HG02610 (cell line): ENCODE data around the gene ARHGEF40.

Source experiments
- ATAC-seq: cut with Tn5 transposase; IDR thresholded peaks from one replicate; pipeline ENCODE4 v1.9.1; 2021; ENCODE audit warnings: mild to moderate bottlenecking, moderate library complexity; ENCODE audit not compliant: unreplicated experiment

Gene ARHGEF40

GRCh38 chr14:21096438-21096837 lies 26.3 kb downstream of the ARHGEF40 start:
- no peak for ATAC-seq

GRCh38 chr14:21096978-21097635 lies 27.0 kb downstream of the ARHGEF40 start:
- no peak for ATAC-seq

- no peak for ATAC-seq
These were observed 27.6 kb downstream of the ARHGEF40 start for GRCh38 chr14:21097636-21098075.

GRCh38 chr14:21098076-21098891 lies 28.2 kb downstream of the ARHGEF40 start, which contains the start of gene ZNF219:
ZNF219 (minus strand) TSS chr14:21098655; CDS start chr14:21093591, 5,064 bp downstream.
- no peak for ATAC-seq

GRCh38 chr14:21098892-21099595 lies 28.9 kb downstream of the ARHGEF40 start:
- no peak for ATAC-seq

GRCh38 chr14:21099596-21099985 lies 29.5 kb downstream of the ARHGEF40 start:
- no peak for ATAC-seq

- no peak for ATAC-seq
These were observed 30.8 kb downstream of the ARHGEF40 start, which contains the start of gene TMEM253 for GRCh38 chr14:21100931-21101330. TMEM253 (plus strand) TSS chr14:21101066; CDS start chr14:21101344, 278 bp downstream.

- no peak for ATAC-seq
These were observed 31.8 kb downstream of the ARHGEF40 start for GRCh38 chr14:21101802-21102413.

GRCh38 chr14:21102521-21103410 lies 32.7 kb downstream of the ARHGEF40 start:
- ATAC-seq: no peak

- no peak for ATAC-seq
These were observed 33.3 kb downstream of the ARHGEF40 start for GRCh38 chr14:21103411-21103709.

- peak; percentile 92 for ATAC-seq
These were observed 33.8 kb downstream of the ARHGEF40 start for GRCh38 chr14:21103710-21104447.

GRCh38 chr14:21104448-21105060 lies 34.5 kb downstream of the ARHGEF40 start:
- peak; percentile 34 for ATAC-seq

- ATAC-seq: no peak
These were observed 35.0 kb downstream of the ARHGEF40 start for GRCh38 chr14:21105095-21105494.

- ATAC-seq: no peak
These were observed 36.0 kb downstream of the ARHGEF40 start for GRCh38 chr14:21106176-21106497.

- ATAC-seq: no peak
These were observed 36.6 kb downstream of the ARHGEF40 start for GRCh38 chr14:21106498-21107282.

GRCh38 chr14:21107283-21107800 lies 37.2 kb downstream of the ARHGEF40 start:
- ATAC-seq: no peak

GRCh38 chr14:21108791-21109190 lies 38.7 kb downstream of the ARHGEF40 start:
- ATAC-seq: no peak
